Epidermal melanocyte (primary cell): ENCODE measurements around the gene C12orf76.

Experiments used
- DNase-seq: peaks from one replicate; pipeline ENCODE4 v3.0.0; 2011; ENCODE audit warnings: low spot score; ENCODE audit not compliant: insufficient read length

Gene C12orf76

DNA sequence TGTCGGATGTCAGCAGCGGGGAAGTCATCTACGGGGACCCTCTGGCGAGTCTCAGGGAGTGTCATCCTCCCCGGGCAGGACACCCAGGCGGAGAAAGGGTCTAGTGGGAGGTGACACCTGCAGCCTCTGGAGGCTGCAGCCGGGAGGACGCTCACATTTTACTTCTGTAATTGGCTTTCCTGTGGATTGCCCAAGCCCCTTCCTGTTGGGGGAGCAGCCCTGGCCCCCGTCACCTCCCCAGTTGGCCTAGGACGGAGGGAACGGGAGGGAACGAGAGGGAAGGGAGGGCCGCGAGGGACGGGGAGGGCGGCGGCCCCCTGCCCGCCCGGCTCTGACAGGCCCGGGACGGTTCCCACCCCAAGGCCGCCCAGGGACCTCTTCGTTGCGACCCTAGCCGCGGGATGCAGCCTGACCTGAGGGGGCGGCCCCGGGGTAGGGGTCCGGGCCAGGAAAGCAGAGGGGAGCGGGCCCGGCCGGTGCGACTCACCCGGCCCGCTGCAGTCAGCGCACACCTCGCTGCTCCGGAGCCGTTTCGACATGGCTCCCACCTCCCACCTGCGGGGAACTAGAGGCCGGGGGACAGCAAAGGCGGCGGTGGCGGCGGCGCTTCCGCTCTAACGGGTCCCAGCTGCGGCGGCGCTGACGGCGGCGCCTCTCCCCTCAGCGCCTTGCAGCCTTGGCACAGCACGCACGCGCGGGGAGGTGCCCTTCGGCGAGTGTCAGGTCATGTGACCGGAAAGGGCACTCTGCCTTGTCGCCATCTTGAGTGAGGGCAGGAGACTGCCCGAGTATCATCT lies 52.4 kb downstream of the C12orf76 start, which contains the start of gene GIT2:
Gene GIT2 (minus strand): TSS at position 683 of the 797 bp plus-strand sequence. CDS start 144 bp downstream, at position 539.
- DNase-seq = peak; percentile 84

DNA sequence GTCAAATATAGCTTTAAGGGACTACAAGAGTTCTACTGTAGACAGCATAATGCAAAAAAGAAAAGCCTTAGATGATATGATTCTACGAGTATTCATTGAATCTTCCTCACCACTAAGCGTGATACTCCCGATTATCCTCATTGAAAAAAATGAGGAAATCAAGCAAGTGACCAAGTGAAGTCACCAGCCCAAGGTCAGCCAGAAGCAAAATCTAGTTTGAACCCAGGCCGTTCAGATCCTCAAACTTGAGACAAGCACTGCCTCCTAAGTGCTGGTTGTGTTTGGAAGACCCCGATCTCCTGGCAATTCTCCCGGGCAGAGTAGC lies 53.0 kb downstream of the C12orf76 start:
- no peak for DNase-seq

- no peak for DNase-seq
Observed at GRCh38 chr12:109994401-109995175, 53.7 kb downstream of the C12orf76 start.

DNA sequence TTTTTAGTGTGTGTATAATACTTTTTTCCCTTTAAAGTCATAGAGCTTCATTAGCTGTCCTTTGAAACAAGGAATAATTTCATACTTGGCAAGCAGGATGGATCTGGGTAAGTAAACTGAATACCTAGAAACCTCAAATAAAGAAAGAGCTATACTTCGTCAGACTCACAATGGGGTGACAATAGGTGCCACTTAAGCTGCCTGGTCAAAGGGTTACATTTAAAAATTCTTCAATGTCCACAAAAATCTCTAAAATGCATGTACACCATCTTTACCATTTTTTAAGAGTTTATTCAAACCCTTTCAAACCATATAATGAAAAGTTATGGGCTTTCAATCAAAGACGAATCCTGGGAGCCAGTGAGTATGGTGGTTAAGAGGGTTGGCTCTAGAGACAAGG lies 55.2 kb downstream of the C12orf76 start:
- no peak for DNase-seq

DNA sequence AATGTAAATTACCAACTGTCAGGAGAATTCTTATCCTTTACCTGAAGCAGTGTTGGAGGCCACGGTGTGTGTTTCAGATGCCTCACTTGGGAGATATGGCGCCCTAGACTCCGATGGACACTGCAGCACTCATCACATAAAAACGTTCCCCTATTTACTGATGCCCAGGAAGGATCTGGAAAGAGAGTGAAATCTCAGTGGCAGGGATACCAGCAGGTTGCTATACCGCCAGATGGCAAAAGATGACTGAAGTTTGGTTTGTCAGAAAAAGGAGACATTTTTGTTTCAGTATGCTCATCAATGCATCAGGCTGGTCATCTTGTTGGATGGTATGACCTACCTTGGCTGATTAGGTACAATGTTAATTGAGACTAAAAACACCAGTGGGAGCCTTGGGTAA lies 56.7 kb downstream of the C12orf76 start:
- DNase-seq = no peak
